Measurements from ENCODE around the gene MYZAP.

- no peak for TF ChIP-seq SPI1 (IDR thresholded peaks at IDR 0.05; ENCODE audit: low read depth, low read length)
- no peak for TF ChIP-seq POLR2A (IDR thresholded peaks at IDR 0.05; ENCODE audit: low read depth, low read length)
- TF ChIP-seq TAF1 (IDR thresholded peaks at IDR 0.05; ENCODE audit: low read depth, low read length), result no peak
Measured at GRCh38 chr15:57611938-57612337, 20.2 kb downstream of the MYZAP start.

Data from GM12891 (cell line).